ENCODE measurements around the gene KCNQ1. TPM values are rescaled to one million over a fixed set of nuclear protein-coding genes. Genes with fewer than 3 reads are reported as not detected.

KCNQ1 gene
- total and polyA plus RNA-seq, 2 experiments from 2014 or later: 0.45 to 0.87 TPM

GRCh38 chr11:2498750-2499149, 53.9 kb downstream of the KCNQ1 start:
- H3K9me3 Mint-ChIP-seq: peaks cover 36% of the 10 kb centered on the region

GRCh38 chr11:2507212-2507901, 62.5 kb downstream of the KCNQ1 start:
- H3K36me3 Mint-ChIP-seq (ENCODE audit: low read depth): no peaks in the 10 kb centered on the region
- Histone ChIP-seq H3K4me3 (no peak overlapping the region), H2AFZ (no peak overlapping the region), H3K4me1 (ENCODE audit: insufficient read depth) (no peaks in the 10 kb centered on the region), H3K36me3 (ENCODE audit: insufficient read depth) (no peaks in the 10 kb centered on the region), H3K79me2 (replicated peaks; ENCODE audit: insufficient read depth) (no peaks in the 10 kb centered on the region), H3K27me3 (ENCODE audit: insufficient read depth) (peaks cover 67% of the 10 kb centered on the region), H3F3A (replicated peaks; ENCODE audit: low read depth) (no peaks in the 10 kb centered on the region), H3K4me2 (no peak overlapping the region), H3K9me2 (ENCODE audit: insufficient read depth) (0 out of 2 replicates have a peak, but pooled peaks cover 2% of the 10 kb centered on the region), H4K20me1 (replicated peaks; ENCODE audit: insufficient read depth) (no peaks in the 10 kb centered on the region), H3K27ac (ENCODE audit: low read depth) (no peak overlapping the region)
- ATAC-seq (no peak), DNase-seq (ENCODE audit: low spot score) (no peak)
- peaks cover 3% of the 10 kb centered on the region; the same call in 1 of the 3 replicates for H3K9me3 Mint-ChIP-seq
- no peak overlapping the region for H3K27ac Mint-ChIP-seq
- H3K4me1 Mint-ChIP-seq: no peaks in the 10 kb centered on the region
- peaks cover 43% of the 10 kb centered on the region for H3K27me3 Mint-ChIP-seq (ENCODE audit: insufficient read depth, low read depth, poor library complexity)
- H3K4me3 Mint-ChIP-seq: no peak overlapping the region
- TF ChIP-seq NANOG (IDR thresholded peaks at IDR 0.05; ENCODE audit: borderline replicate concordance): no peak
- no peak for TF ChIP-seq ZNF462 (CRISPR knock-in tag; IDR thresholded peaks at IDR 0.05)
- no peak for TF ChIP-seq ETS1 (IDR thresholded peaks at IDR 0.05)

More at GRCh38 chr11:2498750-2499149, 53.9 kb downstream of the KCNQ1 start:
- no peaks in the 10 kb centered on the region for H3K36me3 ChIP-seq (ENCODE audit: insufficient read depth)
- H3K27ac ChIP-seq (ENCODE audit: low read depth): no peak overlapping the region
- 0 out of 2 replicates have a peak, but pooled peaks cover 5% of the 10 kb centered on the region for H3K9me2 ChIP-seq (ENCODE audit: insufficient read depth)
- H2AFZ ChIP-seq: no peak overlapping the region
- no peak overlapping the region for H3K27ac Mint-ChIP-seq
- H3K27me3 Mint-ChIP-seq (ENCODE audit: insufficient read depth, low read depth, poor library complexity): peaks cover 53% of the 10 kb centered on the region
- H3F3A ChIP-seq (replicated peaks; ENCODE audit: low read depth): no peaks in the 10 kb centered on the region
- H3K79me2 ChIP-seq (replicated peaks; ENCODE audit: insufficient read depth): no peaks in the 10 kb centered on the region
- no peaks in the 10 kb centered on the region for H4K20me1 ChIP-seq (replicated peaks; ENCODE audit: insufficient read depth)
- ATAC-seq: no peak
- no peak for DNase-seq (ENCODE audit: low spot score)
- H3K4me2 ChIP-seq: no peak overlapping the region
- no peaks in the 10 kb centered on the region for H3K4me1 ChIP-seq (ENCODE audit: insufficient read depth)
- H3K27me3 ChIP-seq (ENCODE audit: insufficient read depth): peaks cover 88% of the 10 kb centered on the region
- no peak overlapping the region for H3K4me3 Mint-ChIP-seq
- H3K36me3 Mint-ChIP-seq (ENCODE audit: low read depth): no peaks in the 10 kb centered on the region
- H3K4me1 Mint-ChIP-seq: peaks cover 12% of the 10 kb centered on the region; the same call in 2 of the 3 replicates
- no peak for TF ChIP-seq CTCF (conservative IDR thresholded peaks at IDR 0.05; ENCODE audit: low read depth in 2 of 2)
- no peak for TF ChIP-seq ETS1 (IDR thresholded peaks at IDR 0.05)
- TF ChIP-seq CREB1 (CRISPR knock-in tag; IDR thresholded peaks at IDR 0.05; ENCODE audit: low read depth): no peak
- no peak for TF ChIP-seq JUNB (IDR thresholded peaks at IDR 0.05; ENCODE audit: unreplicated experiment)
- H3K4me3 ChIP-seq: no peak overlapping the region

Data from GM23338 (cell line).